ENCODE results near the gene SORCS2. TPM values are rescaled to one million over a fixed set of nuclear protein-coding genes. Genes with fewer than 3 reads are reported as not detected.

SORCS2 gene
- total RNA-seq, 2 experiments from 2014 or later: 0.03 TPM; not detected in 1

DNA sequence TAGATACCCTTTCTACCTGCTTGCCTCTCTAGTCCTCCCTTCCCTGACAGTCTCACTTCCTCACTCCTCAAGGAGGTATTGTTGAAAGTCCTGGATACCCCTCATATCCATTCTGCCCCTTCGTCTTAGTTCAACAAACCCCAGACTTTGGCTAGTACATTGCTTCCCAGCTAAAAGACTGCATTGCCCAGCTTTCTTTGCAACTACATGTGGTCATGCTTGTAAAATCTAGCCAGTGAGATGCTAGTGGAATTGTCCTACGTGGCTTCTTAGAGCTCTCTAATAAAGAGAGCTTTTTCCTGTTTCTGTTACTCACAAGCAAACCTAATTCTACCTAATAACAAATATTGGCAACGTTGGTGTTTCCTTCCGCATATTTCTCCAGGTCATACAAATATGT lies 480.3 kb downstream of the SORCS2 start:
- Histone ChIP-seq H3K4me3 (ENCODE audit: low read depth, low read length, poor library complexity, severe bottlenecking) (no peak overlapping the region), H3K4me2 (ENCODE audit: low read length) (no peak overlapping the region), H3K9me3 (ENCODE audit: low read length) (no peaks in the 10 kb centered on the region), H3K27ac (ENCODE audit: low read depth, low read length, poor library complexity, severe bottlenecking) (no peak overlapping the region), H3K4me1 (ENCODE audit: insufficient read depth, low read length, poor library complexity, severe bottlenecking) (no peaks in the 10 kb centered on the region), H2AFZ (ENCODE audit: low read length) (no peak overlapping the region), H3K79me2 (ENCODE audit: insufficient read depth, low read depth, low read length) (no peaks in the 10 kb centered on the region), H4K20me1 (ENCODE audit: insufficient read depth, low read length) (no peaks in the 10 kb centered on the region), H3K36me3 (ENCODE audit: insufficient read depth, low read length) (no peaks in the 10 kb centered on the region), H3K9me2 (ENCODE audit: insufficient read depth, low read length) (no peaks in the 10 kb centered on the region)
- TF ChIP-seq, protein P1, sequence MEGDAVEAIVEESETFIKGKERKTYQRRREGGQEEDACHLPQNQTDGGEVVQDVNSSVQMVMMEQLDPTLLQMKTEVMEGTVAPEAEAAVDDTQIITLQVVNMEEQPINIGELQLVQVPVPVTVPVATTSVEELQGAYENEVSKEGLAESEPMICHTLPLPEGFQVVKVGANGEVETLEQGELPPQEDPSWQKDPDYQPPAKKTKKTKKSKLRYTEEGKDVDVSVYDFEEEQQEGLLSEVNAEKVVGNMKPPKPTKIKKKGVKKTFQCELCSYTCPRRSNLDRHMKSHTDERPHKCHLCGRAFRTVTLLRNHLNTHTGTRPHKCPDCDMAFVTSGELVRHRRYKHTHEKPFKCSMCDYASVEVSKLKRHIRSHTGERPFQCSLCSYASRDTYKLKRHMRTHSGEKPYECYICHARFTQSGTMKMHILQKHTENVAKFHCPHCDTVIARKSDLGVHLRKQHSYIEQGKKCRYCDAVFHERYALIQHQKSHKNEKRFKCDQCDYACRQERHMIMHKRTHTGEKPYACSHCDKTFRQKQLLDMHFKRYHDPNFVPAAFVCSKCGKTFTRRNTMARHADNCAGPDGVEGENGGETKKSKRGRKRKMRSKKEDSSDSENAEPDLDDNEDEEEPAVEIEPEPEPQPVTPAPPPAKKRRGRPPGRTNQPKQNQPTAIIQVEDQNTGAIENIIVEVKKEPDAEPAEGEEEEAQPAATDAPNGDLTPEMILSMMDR (conservative IDR thresholded peaks at IDR 0.05; ENCODE audit: low read length): no peak
- TF ChIP-seq EZH2phosphoT487 (IDR thresholded peaks at IDR 0.05; ENCODE audit: borderline replicate concordance, low read depth, low read length): no peak
- BruUV-seq (replicated peaks): no TSS peak
- CTCF ChIA-PET (ENCODE audit: unreplicated experiment): no interaction called here
- DNase-seq (ENCODE audit: low spot score): no peak
- intact Hi-C loops (cut with micrococcal nuclease; ENCODE audit: unreplicated experiment): no loop called here
- POLR2A ChIA-PET: no interaction called here

DNA sequence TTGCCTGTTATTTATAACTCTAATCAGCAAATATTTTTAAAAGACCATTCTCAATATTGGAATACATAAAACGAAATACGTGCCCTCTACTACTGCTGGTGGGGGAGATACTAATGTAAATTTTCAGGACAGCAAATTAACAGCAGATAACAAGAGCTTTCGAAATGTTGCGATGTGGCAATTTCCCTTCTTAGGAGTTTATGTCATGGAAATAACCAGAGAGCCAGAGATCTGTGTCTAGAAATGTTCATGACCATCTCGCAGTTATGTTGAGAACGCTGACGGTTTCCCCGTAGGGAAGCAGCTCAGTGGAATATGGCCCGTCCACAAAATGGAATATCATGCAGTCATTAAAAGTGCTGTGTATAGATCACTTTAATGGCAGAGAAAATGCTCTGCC lies 480.8 kb downstream of the SORCS2 start:
- H3K9me2 ChIP-seq (ENCODE audit: insufficient read depth, low read length): no peaks in the 10 kb centered on the region
- H3K79me2 ChIP-seq (ENCODE audit: insufficient read depth, low read depth, low read length): no peaks in the 10 kb centered on the region
- H3K27ac ChIP-seq (ENCODE audit: low read depth, low read length, poor library complexity, severe bottlenecking): no peak overlapping the region
- TF ChIP-seq, protein P1 (conservative IDR thresholded peaks at IDR 0.05; ENCODE audit: low read length): no peak
- TF ChIP-seq EZH2phosphoT487 (IDR thresholded peaks at IDR 0.05; ENCODE audit: borderline replicate concordance, low read depth, low read length): no peak
- no peak for DNase-seq (ENCODE audit: low spot score)
- H3K9me3 ChIP-seq (ENCODE audit: low read length): no peaks in the 10 kb centered on the region
- no peak overlapping the region for H3K4me2 ChIP-seq (ENCODE audit: low read length)
- CTCF ChIA-PET (ENCODE audit: unreplicated experiment): no interaction called here
- H3K4me1 ChIP-seq (ENCODE audit: insufficient read depth, low read length, poor library complexity, severe bottlenecking): no peaks in the 10 kb centered on the region
- no peaks in the 10 kb centered on the region for H4K20me1 ChIP-seq (ENCODE audit: insufficient read depth, low read length)
- no TSS peak for BruUV-seq (replicated peaks)
- H3K4me3 ChIP-seq (ENCODE audit: low read depth, low read length, poor library complexity, severe bottlenecking): no peak overlapping the region
- H3K36me3 ChIP-seq (ENCODE audit: insufficient read depth, low read length): no peaks in the 10 kb centered on the region
- intact Hi-C loops (cut with micrococcal nuclease; ENCODE audit: unreplicated experiment): no loop called here
- POLR2A ChIA-PET: no interaction called here
- H2AFZ ChIP-seq (ENCODE audit: low read length): no peak overlapping the region

DNA sequence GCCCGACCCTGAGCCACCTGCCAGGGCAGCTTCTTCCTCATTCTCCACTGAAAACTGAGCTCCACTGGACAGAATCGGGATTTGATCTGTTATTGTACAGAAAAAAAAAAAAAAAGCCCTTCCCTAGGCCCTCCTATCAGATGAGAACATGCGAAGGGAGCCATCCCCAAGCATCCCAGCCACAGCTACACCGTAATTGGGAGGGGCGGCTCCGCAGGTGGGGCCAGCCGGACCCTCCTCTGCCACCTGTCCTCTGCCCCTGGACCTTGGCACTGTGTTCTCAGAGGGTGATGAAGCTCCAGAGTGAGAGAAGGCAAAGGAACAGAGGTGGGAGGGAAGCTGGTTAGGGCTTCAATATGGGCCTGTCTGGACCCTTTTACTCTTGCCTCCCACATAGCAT lies 482.4 kb downstream of the SORCS2 start:
- H3K4me2 ChIP-seq (ENCODE audit: low read length): no peak overlapping the region
- DNase-seq (ENCODE audit: low spot score): no peak
- no peaks in the 10 kb centered on the region for H3K4me1 ChIP-seq (ENCODE audit: insufficient read depth, low read length, poor library complexity, severe bottlenecking)
- H4K20me1 ChIP-seq (ENCODE audit: insufficient read depth, low read length): no peaks in the 10 kb centered on the region
- CTCF ChIA-PET (ENCODE audit: unreplicated experiment): no interaction called here
- H3K27ac ChIP-seq (ENCODE audit: low read depth, low read length, poor library complexity, severe bottlenecking): no peak overlapping the region
- H2AFZ ChIP-seq (ENCODE audit: low read length): no peak overlapping the region
- TF ChIP-seq, protein P1 (conservative IDR thresholded peaks at IDR 0.05; ENCODE audit: low read length): no peak
- TF ChIP-seq EZH2phosphoT487 (IDR thresholded peaks at IDR 0.05; ENCODE audit: borderline replicate concordance, low read depth, low read length): no peak
- no peaks in the 10 kb centered on the region for H3K79me2 ChIP-seq (ENCODE audit: insufficient read depth, low read depth, low read length)
- intact Hi-C loops (cut with micrococcal nuclease; ENCODE audit: unreplicated experiment): no loop called here
- POLR2A ChIA-PET: no interaction called here
- BruUV-seq (replicated peaks): no TSS peak
- H3K4me3 ChIP-seq (ENCODE audit: low read depth, low read length, poor library complexity, severe bottlenecking): no peak overlapping the region
- H3K9me3 ChIP-seq (ENCODE audit: low read length): no peaks in the 10 kb centered on the region
- H3K9me2 ChIP-seq (ENCODE audit: insufficient read depth, low read length): no peaks in the 10 kb centered on the region
- H3K36me3 ChIP-seq (ENCODE audit: insufficient read depth, low read length): no peaks in the 10 kb centered on the region

Measured in OCI-LY7 (cell line).